GM03348 (cell line): ENCODE measurements around the gene CD8B.
"Not testable (repeated sequence)": the region's sequence is repeated elsewhere in the genome, so short reads cannot be mapped to it uniquely, and the experiment has no call there.

Experiments used
- DNase-seq: peaks from one replicate; pipeline ENCODE4 v3.0.0; 2012; ENCODE audit warnings: low spot score

CD8B gene

GRCh38 chr2:86861628-86862379 is at the start of gene CD8B:
Gene CD8B, minus strand, starts transcription at chr2:86861886. Its CDS starts 21 bp downstream, at chr2:86861865.
- not testable (repeated sequence) for DNase-seq

- DNase-seq = not testable (repeated sequence)
Measured at GRCh38 chr2:86905868-86906267, 44.2 kb upstream of the CD8B start.

GRCh38 chr2:86900687-86901086 is 39.0 kb upstream of the CD8B start:
- not testable (repeated sequence) for DNase-seq

GRCh38 chr2:86886026-86886425 is 24.3 kb upstream of the CD8B start:
- DNase-seq = not testable (repeated sequence)

DNA sequence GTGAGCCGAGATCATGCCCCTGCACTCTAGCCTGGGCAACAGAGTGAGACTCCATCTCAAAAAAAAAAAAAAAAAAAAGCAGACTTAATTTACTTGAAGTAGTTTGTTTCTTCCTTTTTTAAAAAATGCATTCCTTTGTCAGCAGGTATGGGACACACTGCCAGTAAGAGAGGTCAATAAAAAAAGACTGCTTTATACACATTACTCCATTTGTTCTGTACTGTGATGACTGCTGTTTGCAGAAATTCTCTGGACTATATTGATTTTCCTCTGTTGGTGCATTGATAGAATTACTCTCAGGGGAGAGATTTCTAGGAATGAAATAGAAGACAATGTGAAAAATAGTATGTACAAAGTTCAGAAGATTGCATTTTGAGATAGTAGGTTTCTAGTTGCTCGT is 21.2 kb upstream of the CD8B start:
- not testable (repeated sequence) for DNase-seq

DNA sequence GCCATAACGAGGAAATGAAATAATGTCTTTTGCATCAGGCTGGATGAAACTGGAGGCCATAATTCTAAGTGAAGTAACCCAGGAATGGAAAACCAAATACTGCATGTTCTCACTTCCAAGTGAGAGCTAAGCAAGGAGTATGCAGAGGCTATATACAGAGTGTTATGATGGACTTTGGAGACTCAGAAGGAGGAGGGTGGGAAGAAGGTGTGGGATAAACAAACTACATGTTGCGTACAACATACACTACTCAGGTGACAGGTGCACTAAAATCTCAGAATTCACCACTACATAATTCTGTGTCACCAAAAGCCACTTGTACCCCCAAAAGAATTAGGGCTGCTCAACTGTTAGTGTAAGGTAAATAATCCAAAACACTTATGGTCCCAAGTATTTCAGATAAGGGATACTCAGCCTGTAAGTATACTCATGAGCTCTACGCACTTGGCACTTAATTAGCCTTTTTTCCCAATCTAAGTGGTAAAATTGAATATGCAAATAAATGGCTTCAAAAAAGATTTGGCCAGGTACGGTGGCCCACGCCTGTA is 20.5 kb upstream of the CD8B start:
- DNase-seq = not testable (repeated sequence)

GRCh38 chr2:86878986-86879385 is 17.3 kb upstream of the CD8B start:
- DNase-seq = not testable (repeated sequence)

- DNase-seq = not testable (repeated sequence)
Measured at GRCh38 chr2:86870941-86871340, 9.3 kb upstream of the CD8B start.

DNA sequence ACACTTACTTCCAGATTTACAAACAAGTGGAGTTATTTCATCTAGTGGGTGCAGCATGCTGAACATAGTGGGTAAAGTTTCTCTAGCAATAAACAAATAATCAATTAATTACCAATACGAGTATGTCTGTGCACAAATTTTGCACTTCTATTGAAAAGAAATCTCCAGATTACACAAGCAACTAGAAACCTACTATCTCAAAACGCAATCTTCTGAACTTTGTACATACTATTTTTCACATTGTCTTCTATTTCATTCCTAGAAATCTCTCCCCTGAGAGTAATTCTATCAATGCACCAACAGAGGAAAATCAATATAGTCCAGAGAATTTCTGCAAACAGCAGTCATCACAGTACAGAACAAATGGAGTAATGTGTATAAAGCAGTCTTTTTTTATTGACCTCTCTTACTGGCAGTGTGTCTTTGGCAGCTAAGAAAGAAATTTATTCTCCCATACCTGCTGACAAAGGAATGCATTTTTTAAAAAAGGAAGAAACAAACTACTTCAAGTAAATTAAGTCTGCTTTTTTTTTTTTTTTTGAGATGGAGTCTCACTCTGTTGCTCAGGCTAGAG is 7.3 kb upstream of the CD8B start:
- DNase-seq = not testable (repeated sequence)

- DNase-seq = not testable (repeated sequence)
Measured at GRCh38 chr2:86862380-86862703, 656 bp upstream of the CD8B start.

DNA sequence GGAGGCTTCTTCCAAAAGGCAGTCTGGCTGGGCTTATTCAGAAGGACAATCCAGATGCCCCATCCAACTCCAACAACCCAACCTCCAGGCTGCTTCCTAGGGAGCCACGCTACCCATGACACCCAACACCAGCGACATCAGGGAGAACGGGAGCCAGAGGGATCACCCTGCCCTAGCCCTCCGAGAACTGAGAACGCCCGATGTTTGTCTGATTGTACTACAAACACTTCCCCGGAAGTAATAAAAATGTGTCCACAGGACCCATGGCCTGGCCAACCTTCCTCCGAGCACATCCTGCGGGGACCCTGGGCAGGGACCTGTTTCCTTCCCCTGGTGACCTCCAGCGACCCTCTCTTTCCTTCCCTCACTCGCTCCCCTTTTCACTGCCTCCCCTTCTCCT is 511 bp downstream of the CD8B start:
- DNase-seq = not testable (repeated sequence)

- DNase-seq = not testable (repeated sequence)
Measured at GRCh38 chr2:86860573-86860972, 1.1 kb downstream of the CD8B start.

- DNase-seq = not testable (repeated sequence)
Measured at GRCh38 chr2:86857688-86858087, 4.0 kb downstream of the CD8B start.

DNA sequence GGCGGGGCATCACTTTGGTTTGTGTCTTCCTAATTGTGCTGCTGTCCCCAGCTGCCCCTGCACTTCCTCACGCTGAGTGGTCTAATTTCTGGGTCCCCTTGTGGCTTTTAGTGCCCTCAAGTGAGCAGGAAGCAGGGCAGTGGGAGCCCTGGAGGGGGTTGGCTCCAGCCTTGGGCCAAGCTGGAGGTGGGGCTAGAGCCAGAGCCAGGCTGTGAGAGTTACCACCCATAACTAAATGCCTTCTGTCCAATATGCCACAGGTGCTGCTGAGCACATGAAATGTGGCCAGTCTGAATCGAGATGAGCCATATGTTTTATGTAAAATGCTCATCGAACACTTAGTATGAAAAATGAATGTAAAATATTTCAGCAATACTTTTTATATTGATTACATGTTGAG is 5.2 kb downstream of the CD8B start:
- DNase-seq = not testable (repeated sequence)

DNA sequence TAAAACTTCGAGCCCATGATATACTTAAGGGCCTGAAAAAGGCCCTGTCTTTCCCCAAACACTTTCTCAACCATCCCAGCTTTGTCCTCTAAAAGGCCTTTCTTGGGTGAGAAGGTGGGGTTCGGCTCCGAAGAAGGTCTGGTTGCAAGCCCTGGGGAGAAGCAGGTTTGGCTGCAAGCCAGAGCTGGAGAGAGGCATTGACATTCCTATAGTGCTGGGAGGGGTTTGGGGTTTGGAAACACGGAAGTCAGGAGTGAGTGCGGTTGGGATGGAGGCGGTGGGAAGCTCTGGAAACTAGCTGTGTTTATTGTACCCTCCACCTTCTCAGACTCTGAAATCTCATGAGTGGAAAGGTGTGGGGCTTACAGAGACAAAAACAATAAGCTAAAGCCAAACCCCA is 5.7 kb downstream of the CD8B start:
- not testable (repeated sequence) for DNase-seq

DNA sequence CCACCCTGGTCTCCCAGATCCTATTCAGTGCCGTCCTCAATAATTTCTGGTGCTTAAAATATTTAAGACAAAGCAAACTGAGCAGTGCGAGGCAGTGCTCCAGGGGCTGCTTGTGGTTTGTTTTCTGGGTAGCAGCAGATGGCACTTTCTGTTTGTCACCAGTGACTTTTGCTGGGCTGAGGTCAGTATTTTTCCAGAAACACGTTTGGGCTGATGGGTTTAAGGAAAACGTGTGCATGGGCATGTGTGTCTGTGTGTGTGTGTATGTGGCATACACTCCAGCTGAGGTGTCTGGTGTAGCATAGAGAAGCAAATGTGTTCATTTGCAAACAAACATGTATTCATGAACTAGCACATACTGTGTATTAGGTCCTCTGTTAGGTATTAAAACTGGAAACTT is 10.1 kb downstream of the CD8B start:
- DNase-seq = not testable (repeated sequence)

GRCh38 chr2:86842607-86843234 is 19.0 kb downstream of the CD8B start:
- DNase-seq = not testable (repeated sequence)

GRCh38 chr2:86841330-86841729 is 20.4 kb downstream of the CD8B start:
- not testable (repeated sequence) for DNase-seq

GRCh38 chr2:86839871-86840548 is 21.7 kb downstream of the CD8B start:
- not testable (repeated sequence) for DNase-seq

DNA sequence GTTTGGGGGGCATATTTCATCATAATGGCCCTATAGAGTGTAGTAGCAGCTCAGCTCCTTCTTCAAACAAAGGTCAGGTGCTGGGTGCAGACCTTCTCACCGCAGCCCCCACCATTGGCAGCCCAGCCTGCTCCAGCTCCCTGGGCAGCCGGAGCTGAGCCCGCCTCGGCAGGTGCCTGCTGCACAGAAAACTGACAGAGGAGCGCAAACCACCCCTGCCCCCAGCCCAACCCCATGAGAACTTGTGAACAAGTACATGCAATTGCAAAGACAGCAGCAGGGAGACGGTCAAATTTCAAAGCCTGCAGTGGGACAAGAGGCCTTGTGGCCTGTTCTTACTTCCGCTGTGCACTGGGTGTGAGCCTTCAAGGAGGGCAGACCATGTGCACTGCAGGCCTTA is 22.2 kb downstream of the CD8B start:
- DNase-seq = not testable (repeated sequence)

GRCh38 chr2:86837714-86838113 is 24.0 kb downstream of the CD8B start:
- DNase-seq = not testable (repeated sequence)
